Loucy (cell line): ENCODE measurements around the gene GRID2.

Experiments
- EZH2phosphoT487 ChIP-seq: fragments of 200-600 bp; IDR thresholded peaks from 2 replicates; pipeline ENCODE4 v1.6.1; 2018; ENCODE audit warnings: antibody characterized with exemption, mild to moderate bottlenecking, moderate library complexity, borderline replicate concordance
- TF ChIP-seq, protein P1 (sequence below): fragments of 200-600 bp; sonication (generic); conservative IDR thresholded peaks from 2 replicates; pipeline ENCODE4 v1.5.1; 2014; ENCODE audit warnings: mild to moderate bottlenecking, antibody characterized with exemption, low read length

DNA sequence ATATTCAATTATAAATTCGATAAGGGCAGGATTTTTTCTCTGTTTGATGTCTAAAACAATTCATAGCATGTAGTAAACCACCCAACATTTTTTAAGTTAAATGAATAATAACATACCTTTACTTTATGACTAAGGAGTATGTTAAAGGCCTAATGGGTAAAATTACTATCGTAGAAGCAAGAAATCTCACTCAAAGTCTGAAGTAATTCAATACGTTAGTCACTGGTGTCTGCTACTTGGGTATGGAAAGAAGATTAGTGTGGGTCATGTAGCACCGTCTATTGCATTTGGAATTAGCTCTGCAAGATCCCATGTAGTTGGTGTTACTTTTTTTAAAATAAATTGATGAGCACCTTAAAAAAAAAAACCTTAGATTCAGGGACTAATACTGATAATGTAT, 374.5 kb downstream of the GRID2 start:
- TF ChIP-seq, protein P1, sequence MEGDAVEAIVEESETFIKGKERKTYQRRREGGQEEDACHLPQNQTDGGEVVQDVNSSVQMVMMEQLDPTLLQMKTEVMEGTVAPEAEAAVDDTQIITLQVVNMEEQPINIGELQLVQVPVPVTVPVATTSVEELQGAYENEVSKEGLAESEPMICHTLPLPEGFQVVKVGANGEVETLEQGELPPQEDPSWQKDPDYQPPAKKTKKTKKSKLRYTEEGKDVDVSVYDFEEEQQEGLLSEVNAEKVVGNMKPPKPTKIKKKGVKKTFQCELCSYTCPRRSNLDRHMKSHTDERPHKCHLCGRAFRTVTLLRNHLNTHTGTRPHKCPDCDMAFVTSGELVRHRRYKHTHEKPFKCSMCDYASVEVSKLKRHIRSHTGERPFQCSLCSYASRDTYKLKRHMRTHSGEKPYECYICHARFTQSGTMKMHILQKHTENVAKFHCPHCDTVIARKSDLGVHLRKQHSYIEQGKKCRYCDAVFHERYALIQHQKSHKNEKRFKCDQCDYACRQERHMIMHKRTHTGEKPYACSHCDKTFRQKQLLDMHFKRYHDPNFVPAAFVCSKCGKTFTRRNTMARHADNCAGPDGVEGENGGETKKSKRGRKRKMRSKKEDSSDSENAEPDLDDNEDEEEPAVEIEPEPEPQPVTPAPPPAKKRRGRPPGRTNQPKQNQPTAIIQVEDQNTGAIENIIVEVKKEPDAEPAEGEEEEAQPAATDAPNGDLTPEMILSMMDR, result no peak
- TF ChIP-seq EZH2phosphoT487, result no peak
